ENCODE data around the gene ZNF783.

DNA sequence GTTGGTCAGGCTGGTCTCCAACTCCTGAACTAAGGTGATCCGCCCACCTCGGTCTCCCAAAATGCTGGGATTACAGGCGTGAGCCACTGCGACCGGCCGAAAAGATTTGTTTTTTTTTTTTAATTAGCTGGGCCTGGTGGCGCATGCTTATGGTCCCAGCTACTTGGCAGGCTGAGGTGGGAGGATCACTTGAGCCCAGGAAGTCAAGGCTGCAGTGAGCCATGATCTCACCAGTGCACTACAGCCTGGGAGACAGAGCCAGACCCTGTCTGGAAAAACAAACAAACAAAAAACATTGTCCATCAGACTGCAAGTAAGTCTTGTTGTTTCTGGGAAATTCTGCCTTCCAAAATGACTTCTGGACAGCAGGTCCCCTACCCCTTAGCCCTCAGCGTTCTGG, 38.8 kb upstream of the ZNF783 start:
- TF ChIP-seq CTCF (conservative IDR thresholded peaks at IDR 0.05 in 1 of 2, IDR thresholded peaks at IDR 0.05 in 1 of 2; ENCODE audit: low read depth in 1 of 2, low read length in 2 of 2): no peak
- no peak for TF ChIP-seq EZH2 (IDR thresholded peaks at IDR 0.05; ENCODE audit: low read length, missing control alignments)
